GM23338 (cell line): ENCODE results near the gene PSMB3.

ENCODE experiments used
- EZH2 ChIP-seq: fragments of 200-600 bp; sonication (generic); IDR thresholded peaks from one replicate; pipeline ENCODE4 v1.8.0; 2017; ENCODE audit warnings: antibody characterized with exemption, mild to moderate bottlenecking, low read depth; ENCODE audit not compliant: unreplicated experiment
- TF ChIP-seq, protein P1 (sequence below): IDR thresholded peaks from one replicate; pipeline ENCODE4 v1.6.1; 2018; ENCODE audit warnings: antibody characterized with exemption; ENCODE audit not compliant: unreplicated experiment

DNA sequence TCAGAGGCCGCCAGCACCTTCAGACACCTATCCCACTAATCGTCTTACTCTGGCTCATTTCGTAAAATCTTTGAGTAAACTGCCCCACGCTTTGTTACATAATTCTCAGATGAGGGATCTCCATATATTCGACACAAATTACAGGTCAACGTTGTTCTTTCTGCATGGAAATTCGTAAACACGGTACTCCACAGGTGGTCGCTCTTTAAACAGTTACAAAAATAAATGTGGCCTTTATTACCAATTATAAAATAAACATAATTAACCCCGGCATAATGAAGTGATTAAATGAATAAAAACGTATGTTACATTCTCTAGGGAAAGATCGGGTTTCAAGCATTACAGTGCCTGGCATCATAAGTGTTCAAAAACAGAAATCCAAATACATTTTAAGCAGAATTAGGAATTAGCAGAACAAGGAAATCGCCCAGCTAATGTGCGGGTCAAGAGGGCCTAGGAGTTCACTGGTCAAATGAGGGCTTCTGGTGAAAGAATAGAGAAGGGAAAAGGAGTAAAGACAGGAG, 47.8 kb downstream of the PSMB3 start:
- TF ChIP-seq EZH2, result no peak
- TF ChIP-seq, protein P1, sequence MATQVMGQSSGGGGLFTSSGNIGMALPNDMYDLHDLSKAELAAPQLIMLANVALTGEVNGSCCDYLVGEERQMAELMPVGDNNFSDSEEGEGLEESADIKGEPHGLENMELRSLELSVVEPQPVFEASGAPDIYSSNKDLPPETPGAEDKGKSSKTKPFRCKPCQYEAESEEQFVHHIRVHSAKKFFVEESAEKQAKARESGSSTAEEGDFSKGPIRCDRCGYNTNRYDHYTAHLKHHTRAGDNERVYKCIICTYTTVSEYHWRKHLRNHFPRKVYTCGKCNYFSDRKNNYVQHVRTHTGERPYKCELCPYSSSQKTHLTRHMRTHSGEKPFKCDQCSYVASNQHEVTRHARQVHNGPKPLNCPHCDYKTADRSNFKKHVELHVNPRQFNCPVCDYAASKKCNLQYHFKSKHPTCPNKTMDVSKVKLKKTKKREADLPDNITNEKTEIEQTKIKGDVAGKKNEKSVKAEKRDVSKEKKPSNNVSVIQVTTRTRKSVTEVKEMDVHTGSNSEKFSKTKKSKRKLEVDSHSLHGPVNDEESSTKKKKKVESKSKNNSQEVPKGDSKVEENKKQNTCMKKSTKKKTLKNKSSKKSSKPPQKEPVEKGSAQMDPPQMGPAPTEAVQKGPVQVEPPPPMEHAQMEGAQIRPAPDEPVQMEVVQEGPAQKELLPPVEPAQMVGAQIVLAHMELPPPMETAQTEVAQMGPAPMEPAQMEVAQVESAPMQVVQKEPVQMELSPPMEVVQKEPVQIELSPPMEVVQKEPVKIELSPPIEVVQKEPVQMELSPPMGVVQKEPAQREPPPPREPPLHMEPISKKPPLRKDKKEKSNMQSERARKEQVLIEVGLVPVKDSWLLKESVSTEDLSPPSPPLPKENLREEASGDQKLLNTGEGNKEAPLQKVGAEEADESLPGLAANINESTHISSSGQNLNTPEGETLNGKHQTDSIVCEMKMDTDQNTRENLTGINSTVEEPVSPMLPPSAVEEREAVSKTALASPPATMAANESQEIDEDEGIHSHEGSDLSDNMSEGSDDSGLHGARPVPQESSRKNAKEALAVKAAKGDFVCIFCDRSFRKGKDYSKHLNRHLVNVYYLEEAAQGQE, result no peak
